ENCODE measurements around the gene NEO1. TPM values are rescaled to one million over a fixed set of nuclear protein-coding genes. Genes with fewer than 3 reads are reported as not detected.
A peak's percentile ranks its signal among the peaks of the same experiment; 100 is the strongest.

The NEO1 gene
- total RNA-seq, 2 experiments from 2014 or later = 3.4 to 5.4 TPM

GRCh38 chr15:73116164-73116563, 63.9 kb downstream of the NEO1 start:
- no peak overlapping the region for H3K27ac Mint-ChIP-seq
- no peak overlapping the region for H3K4me3 Mint-ChIP-seq
- no peaks in the 10 kb centered on the region for H3K36me3 Mint-ChIP-seq
- no peak for DNase-seq
- no peaks in the 10 kb centered on the region for H3K4me1 Mint-ChIP-seq
- H3K9me3 Mint-ChIP-seq (ENCODE audit: low read depth) = no peaks in the 10 kb centered on the region
- no peak for ATAC-seq
- CTCF ChIA-PET = no interaction called here
- H3K27me3 Mint-ChIP-seq = peaks cover 14% of the 10 kb centered on the region

- no peaks in the 10 kb centered on the region for H3K36me3 Mint-ChIP-seq
- ATAC-seq = no peak
- DNase-seq = no peak
- no peak overlapping the region for H3K27ac Mint-ChIP-seq
- no peaks in the 10 kb centered on the region for H3K9me3 Mint-ChIP-seq (ENCODE audit: low read depth)
- CTCF ChIA-PET = no interaction called here
- H3K27me3 Mint-ChIP-seq = peaks cover 14% of the 10 kb centered on the region
- H3K4me1 Mint-ChIP-seq = no peaks in the 10 kb centered on the region
- no peak overlapping the region for H3K4me3 Mint-ChIP-seq
Observed at GRCh38 chr15:73118055-73118454, 65.8 kb downstream of the NEO1 start.

- CTCF ChIA-PET = interaction anchor here (0.9 kb wide), 1 partner anchor 122 kb away, joined by 3 read pairs; no protein-coding TSS in a partner anchor
- no peak overlapping the region for H3K27ac Mint-ChIP-seq
- no peaks in the 10 kb centered on the region for H3K4me1 Mint-ChIP-seq
- H3K9me3 Mint-ChIP-seq (ENCODE audit: low read depth) = no peaks in the 10 kb centered on the region
- peaks cover 13% of the 10 kb centered on the region for H3K27me3 Mint-ChIP-seq
- no peaks in the 10 kb centered on the region for H3K36me3 Mint-ChIP-seq
- no peak overlapping the region for H3K4me3 Mint-ChIP-seq
- ATAC-seq (no peak), DNase-seq (no peak)
Observed at GRCh38 chr15:73119478-73119877, 67.2 kb downstream of the NEO1 start.

- Mint-ChIP-seq H3K27ac (no peak overlapping the region), H3K4me3 (no peak overlapping the region)
Observed at GRCh38 chr15:73120269-73120668, 68.0 kb downstream of the NEO1 start.

GRCh38 chr15:73125219-73125618, 73.0 kb downstream of the NEO1 start:
- Mint-ChIP-seq H3K4me3 (no peak overlapping the region), H3K4me1 (peaks cover 2% of the 10 kb centered on the region), H3K27me3 (no peaks in the 10 kb centered on the region), H3K36me3 (no peaks in the 10 kb centered on the region), H3K27ac (no peak overlapping the region), H3K9me3 (ENCODE audit: low read depth) (no peaks in the 10 kb centered on the region)
- ATAC-seq (no peak), DNase-seq (no peak)
- CTCF ChIA-PET = interaction anchor here (0.7 kb wide), 1 partner anchor 119 kb away, joined by 3 read pairs; no protein-coding TSS in a partner anchor

More at GRCh38 chr15:73120269-73120668, 68.0 kb downstream of the NEO1 start:
- Mint-ChIP-seq H3K36me3 (no peaks in the 10 kb centered on the region), H3K27me3 (peaks cover 13% of the 10 kb centered on the region), H3K9me3 (ENCODE audit: low read depth) (no peaks in the 10 kb centered on the region), H3K4me1 (no peaks in the 10 kb centered on the region)
- no peak for DNase-seq
- CTCF ChIA-PET = interaction anchor here (0.9 kb wide), 1 partner anchor 121 kb away, joined by 3 read pairs; no protein-coding TSS in a partner anchor
- ATAC-seq = no peak

- no peaks in the 10 kb centered on the region for H3K27me3 Mint-ChIP-seq
- H3K36me3 Mint-ChIP-seq = no peaks in the 10 kb centered on the region
- H3K9me3 Mint-ChIP-seq (ENCODE audit: low read depth) = no peaks in the 10 kb centered on the region
- DNase-seq (peak; percentile 45), ATAC-seq (peak; percentile 67)
- no peak overlapping the region for H3K27ac Mint-ChIP-seq
- CTCF ChIA-PET = interaction anchor here (0.7 to 1.5 kb wide), 2 partner anchors 113 to 442 kb away, joined by 3 read pairs; no protein-coding TSS in a partner anchor
- H3K4me1 Mint-ChIP-seq = peaks cover 2% of the 10 kb centered on the region
- no peak overlapping the region for H3K4me3 Mint-ChIP-seq
Observed at GRCh38 chr15:73127302-73127936, 75.2 kb downstream of the NEO1 start.

- peaks cover 3% of the 10 kb centered on the region for H3K27me3 Mint-ChIP-seq
- ATAC-seq (no peak), DNase-seq (no peak)
- H3K9me3 Mint-ChIP-seq (ENCODE audit: low read depth) = no peaks in the 10 kb centered on the region
- no peak overlapping the region for H3K27ac Mint-ChIP-seq
- CTCF ChIA-PET = interaction anchor here (1.1 kb wide), 1 partner anchor 15 kb away, joined by 3 read pairs; no protein-coding TSS in a partner anchor
- no peak overlapping the region for H3K4me3 Mint-ChIP-seq
- H3K4me1 Mint-ChIP-seq = peaks cover 2% of the 10 kb centered on the region
- H3K36me3 Mint-ChIP-seq = no peaks in the 10 kb centered on the region
Observed at GRCh38 chr15:73130830-73131229, 78.6 kb downstream of the NEO1 start.

GRCh38 chr15:73134196-73134595, 81.9 kb downstream of the NEO1 start:
- Mint-ChIP-seq H3K4me1 (no peaks in the 10 kb centered on the region), H3K36me3 (peaks cover 2% of the 10 kb centered on the region), H3K27me3 (peaks cover 3% of the 10 kb centered on the region), H3K4me3 (no peak overlapping the region), H3K27ac (no peak overlapping the region), H3K9me3 (ENCODE audit: low read depth) (no peaks in the 10 kb centered on the region)
- ATAC-seq (no peak), DNase-seq (no peak)
- CTCF ChIA-PET = no interaction called here

GRCh38 chr15:73139041-73139743, 86.9 kb downstream of the NEO1 start:
- Mint-ChIP-seq H3K4me3 (no peak overlapping the region), H3K27me3 (peaks cover 3% of the 10 kb centered on the region), H3K27ac (no peak overlapping the region), H3K36me3 (peaks cover 13% of the 10 kb centered on the region), H3K4me1 (peaks cover 29% of the 10 kb centered on the region), H3K9me3 (ENCODE audit: low read depth) (no peaks in the 10 kb centered on the region)
- no peak for DNase-seq
- no peak for ATAC-seq
- CTCF ChIA-PET = no interaction called here

- peaks cover 3% of the 10 kb centered on the region for H3K27me3 Mint-ChIP-seq
- DNase-seq = no peak
- no peak for ATAC-seq
- H3K4me1 Mint-ChIP-seq = peaks cover 29% of the 10 kb centered on the region
- H3K9me3 Mint-ChIP-seq (ENCODE audit: low read depth) = peaks cover 3% of the 10 kb centered on the region
- no peak overlapping the region for H3K4me3 Mint-ChIP-seq
- CTCF ChIA-PET = no interaction called here
- H3K27ac Mint-ChIP-seq = no peak overlapping the region
- H3K36me3 Mint-ChIP-seq = peaks cover 19% of the 10 kb centered on the region
Observed at GRCh38 chr15:73139744-73140553, 87.7 kb downstream of the NEO1 start.

GRCh38 chr15:73141216-73141900, 89.1 kb downstream of the NEO1 start:
- peaks cover 29% of the 10 kb centered on the region for H3K4me1 Mint-ChIP-seq
- no peak for DNase-seq
- H3K9me3 Mint-ChIP-seq (ENCODE audit: low read depth) = peaks cover 3% of the 10 kb centered on the region
- H3K27ac Mint-ChIP-seq = peak overlapping the region; percentile 25
- H3K4me3 Mint-ChIP-seq = no peak overlapping the region
- H3K36me3 Mint-ChIP-seq = peaks cover 22% of the 10 kb centered on the region
- ATAC-seq = peak; percentile 33
- no peaks in the 10 kb centered on the region for H3K27me3 Mint-ChIP-seq
- CTCF ChIA-PET = interaction anchor here (1.3 kb wide), 1 partner anchor 13 kb away, joined by 4 read pairs; no protein-coding TSS in a partner anchor

- Mint-ChIP-seq H3K36me3 (peaks cover 23% of the 10 kb centered on the region), H3K4me1 (peaks cover 29% of the 10 kb centered on the region), H3K27me3 (no peaks in the 10 kb centered on the region), H3K4me3 (peak overlapping the region; percentile 4), H3K9me3 (ENCODE audit: low read depth) (peaks cover 3% of the 10 kb centered on the region), H3K27ac (peak overlapping the region; percentile 71)
- ATAC-seq = peak; percentile 66
- CTCF ChIA-PET = interaction anchor here (0.7 to 1.7 kb wide), 3 partner anchors 11 to 122 kb away, joined by 4 to 5 read pairs (median 4); no protein-coding TSS in a partner anchor
- no peak for DNase-seq
Observed at GRCh38 chr15:73142802-73143762, 90.8 kb downstream of the NEO1 start.

Measured in activated CD8-positive, alpha-beta memory T cell treated with anti-CD3 and anti-CD28 coated beads, Interleukin-2, amount 10 ng/mL, durations not matched to agents 7 days and 5 days (primary cell).